Measurements from ENCODE around the gene RXRA.

RXRA gene

DNA sequence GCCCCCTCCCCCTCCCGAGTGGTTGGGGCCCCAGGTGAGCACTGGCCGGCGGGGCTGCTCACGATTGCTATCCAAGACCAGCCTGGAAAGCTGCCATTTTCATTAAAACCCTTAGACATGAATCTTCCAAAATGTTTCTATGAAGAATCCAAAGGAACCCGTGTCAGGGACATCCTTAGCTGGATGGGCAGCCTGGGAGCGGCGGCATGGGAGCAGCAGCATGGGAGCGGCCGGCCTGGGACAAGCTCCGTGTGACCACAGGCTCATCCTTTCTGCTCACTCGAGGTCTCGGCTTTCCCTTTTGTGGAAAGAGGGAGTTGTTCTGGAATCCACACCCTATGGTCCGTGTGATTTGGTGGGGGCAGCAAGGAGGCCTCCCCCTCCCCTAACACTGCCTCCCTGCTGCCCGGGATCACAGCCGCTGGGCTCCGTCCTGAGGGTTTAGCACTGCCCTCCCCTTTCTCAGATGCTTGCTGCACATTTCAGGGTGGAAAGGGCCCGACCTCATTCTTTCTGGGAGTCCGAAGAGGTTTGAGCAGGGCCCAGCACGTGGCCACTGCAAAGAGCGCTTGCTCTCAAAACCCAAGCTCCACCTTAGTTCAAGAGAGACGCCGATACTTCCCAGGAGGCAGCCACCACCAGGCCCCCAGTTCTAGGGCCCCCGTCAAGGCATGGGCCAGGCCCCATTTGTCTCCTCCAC, 127.7 kb downstream of the RXRA start:
- H3K9ac ChIP-seq (ENCODE audit: low read length): no peak overlapping the region
- H3K9me3 ChIP-seq (ENCODE audit: control insufficient read depth, low read length): peaks cover under 1% of the 10 kb centered on the region
- H3K27me3 ChIP-seq (replicated peaks; ENCODE audit: control insufficient read depth, insufficient read depth, low read length): no peaks in the 10 kb centered on the region
- DNase-seq (ENCODE audit: low read depth): no peak
- H3K36me3 ChIP-seq (ENCODE audit: control insufficient read depth, insufficient read depth, low read length, severe bottlenecking): no peaks in the 10 kb centered on the region
- no peak overlapping the region for H3K4me3 ChIP-seq (ENCODE audit: low read length)
- peaks cover 28% of the 10 kb centered on the region for H3K4me1 ChIP-seq (ENCODE audit: control insufficient read depth, insufficient read depth, low read length)

DNA sequence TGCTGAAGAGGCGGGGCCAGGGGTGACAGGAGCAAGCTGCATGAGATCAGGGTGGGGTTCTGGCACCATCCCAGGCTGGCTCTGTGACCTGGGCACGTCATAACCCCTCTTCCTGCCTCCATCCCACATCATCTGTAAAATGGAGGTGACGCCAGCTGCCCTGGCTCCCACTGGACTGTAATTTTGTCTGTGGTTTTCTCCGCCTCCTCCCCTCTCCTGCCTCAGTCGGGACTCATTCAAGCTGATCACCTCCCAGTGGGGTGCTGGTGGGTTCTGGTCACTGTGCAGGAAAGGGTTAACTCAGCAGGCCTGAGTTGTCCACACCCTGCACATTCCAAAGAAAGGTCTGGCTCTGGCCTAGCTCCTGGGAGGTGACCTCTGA, 128.2 kb downstream of the RXRA start:
- H3K4me3 ChIP-seq (ENCODE audit: low read length): no peak overlapping the region
- no peak for DNase-seq (ENCODE audit: low read depth)
- no peaks in the 10 kb centered on the region for H3K36me3 ChIP-seq (ENCODE audit: control insufficient read depth, insufficient read depth, low read length, severe bottlenecking)
- H3K4me1 ChIP-seq (ENCODE audit: control insufficient read depth, insufficient read depth, low read length): peaks cover 30% of the 10 kb centered on the region
- no peaks in the 10 kb centered on the region for H3K9me3 ChIP-seq (ENCODE audit: control insufficient read depth, low read length)
- H3K9ac ChIP-seq (ENCODE audit: low read length): no peak overlapping the region
- H3K27me3 ChIP-seq (replicated peaks; ENCODE audit: control insufficient read depth, insufficient read depth, low read length): no peaks in the 10 kb centered on the region

DNA sequence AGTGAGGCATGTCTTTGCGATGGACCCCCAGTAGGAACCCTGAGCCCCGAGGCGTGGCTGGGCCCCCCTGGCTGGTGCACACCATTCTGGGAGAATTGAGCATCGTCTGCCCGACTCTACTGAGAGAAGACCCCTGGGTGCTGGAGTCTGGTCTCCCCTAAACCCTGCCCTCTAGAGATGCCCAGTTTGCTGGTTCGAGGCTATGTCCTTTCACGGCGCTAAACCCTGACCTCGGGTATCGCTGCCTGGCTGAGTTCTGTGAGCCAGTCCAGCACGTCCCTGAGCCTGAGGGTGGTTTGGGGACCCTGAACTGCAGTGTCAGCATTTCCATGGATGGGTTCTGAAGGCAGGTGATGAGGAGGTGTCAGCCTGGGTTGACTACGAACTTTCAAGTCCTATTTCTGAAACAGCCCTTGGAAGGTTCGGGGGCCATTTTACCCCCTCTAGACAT, 128.8 kb downstream of the RXRA start:
- H3K4me1 ChIP-seq (ENCODE audit: control insufficient read depth, insufficient read depth, low read length): peaks cover 30% of the 10 kb centered on the region
- no peak overlapping the region for H3K4me3 ChIP-seq (ENCODE audit: low read length)

DNA sequence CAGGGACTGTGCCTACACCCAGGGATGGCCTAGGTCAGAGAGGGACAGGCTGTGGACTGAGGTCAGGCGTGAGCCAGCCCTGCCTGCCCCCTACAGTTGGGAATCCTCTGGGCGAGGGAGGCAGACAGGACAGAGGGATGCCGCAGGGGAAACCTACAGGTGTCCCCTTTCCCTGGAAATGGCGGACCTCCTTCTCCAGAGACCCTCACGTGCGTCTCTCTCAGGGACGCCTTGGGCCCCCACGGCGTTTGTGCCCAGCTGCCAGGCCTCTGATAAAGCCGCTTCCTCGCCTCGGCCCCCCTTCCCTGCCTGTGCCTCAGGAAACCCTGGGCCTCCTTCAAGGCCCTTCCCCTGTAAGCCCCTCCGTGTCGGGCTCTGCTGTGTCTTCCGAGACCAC, 129.3 kb downstream of the RXRA start:
- Histone ChIP-seq H3K4me3 (ENCODE audit: low read length) (peak overlapping the region; percentile 42), H3K9me3 (ENCODE audit: control insufficient read depth, low read length) (no peaks in the 10 kb centered on the region), H3K36me3 (ENCODE audit: control insufficient read depth, insufficient read depth, low read length, severe bottlenecking) (no peaks in the 10 kb centered on the region), H3K27me3 (replicated peaks; ENCODE audit: control insufficient read depth, insufficient read depth, low read length) (no peaks in the 10 kb centered on the region), H3K9ac (ENCODE audit: low read length) (peak overlapping the region; percentile 88), H3K4me1 (ENCODE audit: control insufficient read depth, insufficient read depth, low read length) (peaks cover 30% of the 10 kb centered on the region)
- DNase-seq (ENCODE audit: low read depth): no peak

More for the DNA sequence above, 128.8 kb downstream of the RXRA start:
- Histone ChIP-seq H3K36me3 (ENCODE audit: control insufficient read depth, insufficient read depth, low read length, severe bottlenecking) (no peaks in the 10 kb centered on the region), H3K9me3 (ENCODE audit: control insufficient read depth, low read length) (no peaks in the 10 kb centered on the region), H3K9ac (ENCODE audit: low read length) (no peak overlapping the region), H3K27me3 (replicated peaks; ENCODE audit: control insufficient read depth, insufficient read depth, low read length) (no peaks in the 10 kb centered on the region)
- no peak for DNase-seq (ENCODE audit: low read depth)

DNA sequence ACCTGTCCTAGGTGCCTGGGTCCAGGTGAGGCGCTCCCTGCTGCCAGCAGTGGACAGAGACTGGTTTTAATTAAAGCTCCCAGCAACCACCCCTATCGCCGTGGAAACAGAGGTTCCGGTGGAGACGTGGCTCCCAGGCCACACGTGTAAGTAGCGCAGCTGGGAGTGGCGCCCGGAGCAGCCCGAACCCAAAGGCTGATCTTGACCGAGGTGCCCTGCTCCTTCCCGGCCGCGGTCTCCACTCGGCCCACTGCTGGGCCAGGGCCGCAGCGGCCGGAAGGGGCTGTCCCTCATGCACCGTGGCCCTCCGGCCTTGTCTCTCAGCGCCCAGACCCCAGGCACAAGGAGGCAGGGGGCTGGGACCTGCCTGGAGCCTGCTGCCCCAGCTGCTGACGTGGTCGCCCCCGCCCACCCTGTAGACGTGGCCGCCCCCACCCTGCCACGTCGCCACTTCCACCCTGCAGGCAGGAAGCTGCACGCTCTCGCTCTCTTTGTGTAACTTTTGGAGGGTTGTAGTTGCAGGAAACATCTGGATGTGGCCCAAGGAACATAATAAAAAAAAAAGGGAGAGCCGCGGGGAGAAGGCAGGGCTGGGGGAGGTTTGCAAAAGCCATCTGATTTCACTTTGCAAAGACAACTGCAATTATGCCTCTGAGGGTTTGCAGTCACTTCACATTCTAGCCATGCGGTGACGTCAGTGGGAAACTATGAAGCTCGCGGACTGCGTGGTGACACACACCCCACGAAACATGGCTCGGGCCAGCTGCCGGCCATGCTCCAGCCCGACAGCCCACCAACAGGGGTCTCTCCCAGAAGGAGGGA, 129.9 kb downstream of the RXRA start:
- H3K9me3 ChIP-seq (ENCODE audit: control insufficient read depth, low read length): peaks cover under 1% of the 10 kb centered on the region
- H3K27me3 ChIP-seq (replicated peaks; ENCODE audit: control insufficient read depth, insufficient read depth, low read length): no peaks in the 10 kb centered on the region
- peaks cover 30% of the 10 kb centered on the region for H3K4me1 ChIP-seq (ENCODE audit: control insufficient read depth, insufficient read depth, low read length)
- DNase-seq (ENCODE audit: low read depth): peak; percentile 99
- peak overlapping the region; percentile 88 for H3K9ac ChIP-seq (ENCODE audit: low read length)
- no peaks in the 10 kb centered on the region for H3K36me3 ChIP-seq (ENCODE audit: control insufficient read depth, insufficient read depth, low read length, severe bottlenecking)
- H3K4me3 ChIP-seq (ENCODE audit: low read length): peak overlapping the region; percentile 42

DNA sequence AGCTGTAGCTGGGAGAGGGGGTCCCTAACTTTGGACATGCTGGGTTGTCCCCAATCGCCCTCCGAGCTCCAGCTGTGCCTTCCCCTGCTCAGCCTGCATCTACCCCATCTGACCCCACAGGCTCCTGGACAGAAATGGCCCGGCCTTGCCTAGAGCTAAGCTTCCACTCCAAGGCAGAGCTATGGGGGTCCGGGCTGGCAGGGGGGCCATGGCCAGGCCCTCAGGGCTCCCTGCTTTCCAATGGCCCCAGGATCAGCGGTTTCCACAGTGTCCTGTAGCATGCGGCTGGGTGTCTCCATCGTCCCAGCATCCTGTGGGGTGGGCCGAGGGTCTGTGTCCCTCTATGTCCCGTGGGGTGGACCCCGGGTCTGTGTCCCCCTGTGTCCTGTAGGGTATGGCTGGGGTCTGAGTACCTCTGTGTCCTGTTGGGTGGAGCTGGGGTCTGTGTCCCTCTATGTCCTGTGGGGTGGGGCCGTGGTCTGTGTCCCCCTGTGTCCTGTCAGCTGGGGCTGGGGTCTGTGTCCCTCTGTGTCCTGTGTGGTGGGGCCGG, 130.6 kb downstream of the RXRA start:
- Histone ChIP-seq H3K4me3 (ENCODE audit: low read length) (no peak overlapping the region), H3K9ac (ENCODE audit: low read length) (peak overlapping the region; percentile 88), H3K4me1 (ENCODE audit: control insufficient read depth, insufficient read depth, low read length) (peaks cover 30% of the 10 kb centered on the region), H3K27me3 (replicated peaks; ENCODE audit: control insufficient read depth, insufficient read depth, low read length) (no peaks in the 10 kb centered on the region), H3K36me3 (ENCODE audit: control insufficient read depth, insufficient read depth, low read length, severe bottlenecking) (no peaks in the 10 kb centered on the region), H3K9me3 (ENCODE audit: control insufficient read depth, low read length) (peaks cover 8% of the 10 kb centered on the region)
- no peak for DNase-seq (ENCODE audit: low read depth)

DNA sequence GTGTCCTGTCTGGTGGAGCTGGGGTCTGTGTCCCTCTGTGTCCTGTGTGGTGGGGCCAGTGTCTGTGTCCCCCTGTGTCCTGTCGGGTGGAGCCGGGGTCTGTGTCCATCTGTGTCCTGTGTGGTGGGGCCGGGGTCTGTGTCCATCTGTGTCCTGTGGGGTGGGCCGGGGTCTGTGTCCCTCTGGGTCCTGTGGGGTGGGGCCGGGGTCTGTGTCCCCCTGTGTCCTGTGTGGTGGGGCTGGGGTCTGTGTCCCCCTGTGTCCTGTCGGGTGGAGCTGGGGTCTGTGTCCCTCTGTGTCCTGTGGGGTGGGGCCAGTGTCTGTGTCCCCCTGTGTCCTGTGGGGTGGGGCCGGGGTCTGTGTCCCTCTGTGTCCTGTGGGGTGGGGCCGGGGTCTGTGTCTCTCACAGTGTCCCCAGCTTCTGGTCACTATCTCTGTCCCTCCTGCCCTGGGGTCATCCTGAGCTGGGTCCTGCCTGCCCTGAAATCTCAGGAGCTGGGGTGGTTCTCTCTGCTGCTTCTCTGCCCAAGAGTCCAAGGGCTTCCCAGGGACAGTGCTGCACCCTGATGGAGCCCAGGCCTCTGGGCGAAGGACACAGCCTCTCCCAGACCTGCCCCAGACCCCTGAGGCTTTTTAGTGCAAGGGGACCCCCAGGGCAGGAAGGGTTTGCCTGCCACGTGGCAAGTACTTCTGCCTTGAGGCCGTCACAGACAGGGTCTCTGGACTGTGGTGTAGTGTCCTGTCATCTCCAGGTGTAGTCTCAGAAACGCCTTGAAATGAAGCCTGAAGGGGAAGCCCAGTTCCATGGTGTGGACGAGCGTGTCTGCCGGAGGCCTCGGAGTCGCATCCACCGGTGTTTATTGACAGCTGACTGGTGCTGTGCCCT, 131.3 kb downstream of the RXRA start:
- no peak overlapping the region for H3K4me3 ChIP-seq (ENCODE audit: low read length)
- peak overlapping the region; percentile 88 for H3K9ac ChIP-seq (ENCODE audit: low read length)

DNA sequence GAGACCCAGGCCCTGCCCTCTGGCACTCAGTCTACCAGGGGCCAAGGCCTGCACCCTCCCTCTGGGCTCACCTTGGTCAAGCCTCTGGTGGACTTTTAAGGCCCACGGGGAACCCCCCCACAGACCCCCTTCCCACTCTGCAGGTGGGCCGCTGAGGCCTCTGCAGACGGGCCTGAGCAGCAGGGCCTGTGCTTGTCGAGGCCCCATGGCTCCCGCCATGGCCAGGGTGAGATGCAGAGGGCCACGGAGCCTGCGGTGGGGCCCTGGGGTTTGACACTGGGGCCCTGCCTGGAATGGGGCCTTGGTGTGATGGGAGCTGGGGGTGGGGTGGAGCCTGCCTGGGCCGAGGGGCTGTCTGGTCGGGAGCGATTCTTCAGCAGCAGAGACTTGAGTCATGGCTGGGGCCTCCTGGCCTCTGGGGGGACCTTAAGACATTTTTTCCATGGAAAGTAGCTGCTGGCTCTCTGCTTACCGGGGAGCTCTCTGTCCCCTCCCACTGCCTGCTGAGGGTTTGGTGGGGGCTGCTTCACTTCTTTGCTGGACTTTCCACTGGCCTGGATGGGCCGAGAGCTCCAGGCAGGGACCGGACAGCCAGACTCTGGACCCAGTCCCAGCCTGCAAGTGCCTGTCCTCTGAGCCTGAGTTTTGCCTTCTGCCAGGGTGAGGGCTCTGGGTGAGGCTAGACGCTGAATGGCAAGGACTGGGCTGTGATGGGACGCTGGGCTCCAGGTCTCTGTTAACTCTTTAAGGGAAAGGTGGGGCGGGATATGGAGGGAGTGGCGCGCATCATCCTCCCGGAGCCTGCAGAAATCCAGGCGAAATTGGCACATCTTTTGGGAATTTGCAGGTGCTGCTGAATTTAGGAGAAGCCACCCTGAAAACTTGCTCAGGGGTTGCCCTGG, 132.2 kb downstream of the RXRA start:
- H3K36me3 ChIP-seq (ENCODE audit: control insufficient read depth, insufficient read depth, low read length, severe bottlenecking): no peaks in the 10 kb centered on the region
- no peaks in the 10 kb centered on the region for H3K27me3 ChIP-seq (replicated peaks; ENCODE audit: control insufficient read depth, insufficient read depth, low read length)
- peaks cover 30% of the 10 kb centered on the region for H3K4me1 ChIP-seq (ENCODE audit: control insufficient read depth, insufficient read depth, low read length)
- H3K9me3 ChIP-seq (ENCODE audit: control insufficient read depth, low read length): peaks cover 8% of the 10 kb centered on the region
- H3K4me3 ChIP-seq (ENCODE audit: low read length): no peak overlapping the region
- peak overlapping the region; percentile 88 for H3K9ac ChIP-seq (ENCODE audit: low read length)
- DNase-seq (ENCODE audit: low read depth): peak; percentile 63

More for the DNA sequence above, 131.3 kb downstream of the RXRA start:
- Histone ChIP-seq H3K36me3 (ENCODE audit: control insufficient read depth, insufficient read depth, low read length, severe bottlenecking) (no peaks in the 10 kb centered on the region), H3K4me1 (ENCODE audit: control insufficient read depth, insufficient read depth, low read length) (peaks cover 30% of the 10 kb centered on the region), H3K27me3 (replicated peaks; ENCODE audit: control insufficient read depth, insufficient read depth, low read length) (no peaks in the 10 kb centered on the region), H3K9me3 (ENCODE audit: control insufficient read depth, low read length) (peaks cover 8% of the 10 kb centered on the region)
- no peak for DNase-seq (ENCODE audit: low read depth)

DNA sequence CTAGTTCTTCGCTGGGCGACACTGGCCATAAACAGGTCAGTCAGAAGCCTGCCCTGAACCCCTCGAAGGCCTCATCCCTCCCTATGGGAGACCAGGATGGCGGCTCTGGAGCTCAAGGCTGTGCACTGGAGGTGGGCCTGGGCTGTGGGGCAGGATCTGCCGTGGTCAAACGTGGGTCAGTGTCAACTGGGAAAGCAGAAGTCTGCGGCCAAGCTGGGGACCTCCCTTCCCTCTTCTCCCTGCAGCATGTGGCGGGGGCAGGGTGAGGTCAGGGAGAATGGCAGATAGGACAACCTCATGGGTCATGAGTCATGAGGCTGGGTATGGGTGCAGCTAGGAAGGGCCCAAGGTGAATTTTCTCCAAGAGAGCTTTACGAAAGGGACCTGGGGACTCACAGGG, 132.9 kb downstream of the RXRA start:
- Histone ChIP-seq H3K4me3 (ENCODE audit: low read length) (no peak overlapping the region), H3K9ac (ENCODE audit: low read length) (peak overlapping the region; percentile 88), H3K4me1 (ENCODE audit: control insufficient read depth, insufficient read depth, low read length) (peaks cover 30% of the 10 kb centered on the region), H3K9me3 (ENCODE audit: control insufficient read depth, low read length) (peaks cover 8% of the 10 kb centered on the region), H3K36me3 (ENCODE audit: control insufficient read depth, insufficient read depth, low read length, severe bottlenecking) (no peaks in the 10 kb centered on the region), H3K27me3 (replicated peaks; ENCODE audit: control insufficient read depth, insufficient read depth, low read length) (no peaks in the 10 kb centered on the region)
- DNase-seq (ENCODE audit: low read depth): no peak

DNA sequence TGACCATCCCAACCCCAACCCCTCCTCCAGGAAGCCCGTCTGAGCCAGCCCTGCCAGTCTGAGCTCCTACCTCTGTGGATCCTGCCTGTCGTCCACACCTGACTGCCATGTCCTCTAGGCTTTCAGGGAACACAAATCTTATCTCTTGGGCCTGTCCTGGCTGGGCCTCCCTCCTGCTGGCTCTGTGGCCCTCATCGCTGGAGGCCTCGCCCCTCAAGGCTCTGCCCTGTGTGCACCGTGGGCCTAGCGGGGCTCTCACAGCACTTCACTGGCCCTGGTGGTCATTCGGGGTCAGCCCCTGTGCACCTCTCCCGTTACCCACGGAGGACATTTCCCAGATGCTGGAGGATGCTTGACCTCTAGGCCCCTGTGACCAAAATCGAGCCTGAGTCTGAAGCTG, 133.3 kb downstream of the RXRA start:
- DNase-seq (ENCODE audit: low read depth): no peak
- peaks cover 30% of the 10 kb centered on the region for H3K4me1 ChIP-seq (ENCODE audit: control insufficient read depth, insufficient read depth, low read length)
- no peak overlapping the region for H3K4me3 ChIP-seq (ENCODE audit: low read length)
- no peaks in the 10 kb centered on the region for H3K36me3 ChIP-seq (ENCODE audit: control insufficient read depth, insufficient read depth, low read length, severe bottlenecking)
- H3K9ac ChIP-seq (ENCODE audit: low read length): no peak overlapping the region
- H3K9me3 ChIP-seq (ENCODE audit: control insufficient read depth, low read length): peaks cover 8% of the 10 kb centered on the region
- no peaks in the 10 kb centered on the region for H3K27me3 ChIP-seq (replicated peaks; ENCODE audit: control insufficient read depth, insufficient read depth, low read length)
